Measurements from ENCODE around the gene KIF24. TPM values are rescaled to one million over a fixed set of nuclear protein-coding genes. Genes with fewer than 3 reads are reported as not detected.
"Not testable (repeated sequence)": the region's sequence is repeated elsewhere in the genome, so short reads cannot be mapped to it uniquely, and the experiment has no call there.

Gene KIF24
- total and polyA plus RNA-seq, 8 donors, result 2.4 to 6.8 (median 4.9) TPM

DNA sequence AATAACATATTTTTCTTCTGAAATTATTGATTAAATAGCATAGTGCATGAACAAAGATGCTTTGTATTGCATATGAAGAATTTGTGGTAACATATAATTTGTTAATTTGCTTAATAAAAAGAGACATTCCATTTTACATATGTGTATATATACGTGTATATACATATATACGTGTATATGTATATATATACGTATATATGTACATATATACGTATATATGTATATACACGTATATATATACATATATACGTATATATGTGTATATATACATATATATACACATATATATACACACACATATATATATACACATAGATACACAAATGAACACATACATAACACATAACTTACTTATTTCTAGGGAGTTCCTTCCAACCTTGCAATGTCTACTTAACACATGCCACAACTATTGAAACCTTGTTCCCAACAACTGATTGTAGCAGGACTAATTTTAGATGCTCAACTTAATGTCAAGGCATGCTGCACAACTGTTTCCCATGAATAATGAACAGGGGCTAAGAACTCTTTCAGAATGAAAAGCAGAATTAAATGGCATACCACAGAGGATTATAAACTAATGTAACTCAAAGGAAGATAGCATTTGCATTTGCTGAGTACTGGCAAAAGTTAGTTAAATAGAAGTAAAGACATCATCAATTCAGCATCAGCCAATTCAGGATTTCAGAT is 17.4 kb downstream of the KIF24 start:
- H3K27ac ChIP-seq, result no peak overlapping the region
- no peak for ATAC-seq
- TF ChIP-seq, protein P1, sequence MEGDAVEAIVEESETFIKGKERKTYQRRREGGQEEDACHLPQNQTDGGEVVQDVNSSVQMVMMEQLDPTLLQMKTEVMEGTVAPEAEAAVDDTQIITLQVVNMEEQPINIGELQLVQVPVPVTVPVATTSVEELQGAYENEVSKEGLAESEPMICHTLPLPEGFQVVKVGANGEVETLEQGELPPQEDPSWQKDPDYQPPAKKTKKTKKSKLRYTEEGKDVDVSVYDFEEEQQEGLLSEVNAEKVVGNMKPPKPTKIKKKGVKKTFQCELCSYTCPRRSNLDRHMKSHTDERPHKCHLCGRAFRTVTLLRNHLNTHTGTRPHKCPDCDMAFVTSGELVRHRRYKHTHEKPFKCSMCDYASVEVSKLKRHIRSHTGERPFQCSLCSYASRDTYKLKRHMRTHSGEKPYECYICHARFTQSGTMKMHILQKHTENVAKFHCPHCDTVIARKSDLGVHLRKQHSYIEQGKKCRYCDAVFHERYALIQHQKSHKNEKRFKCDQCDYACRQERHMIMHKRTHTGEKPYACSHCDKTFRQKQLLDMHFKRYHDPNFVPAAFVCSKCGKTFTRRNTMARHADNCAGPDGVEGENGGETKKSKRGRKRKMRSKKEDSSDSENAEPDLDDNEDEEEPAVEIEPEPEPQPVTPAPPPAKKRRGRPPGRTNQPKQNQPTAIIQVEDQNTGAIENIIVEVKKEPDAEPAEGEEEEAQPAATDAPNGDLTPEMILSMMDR (IDR thresholded peaks at IDR 0.05), result no peak
- no peak overlapping the region for H3K4me3 ChIP-seq
- intact Hi-C loops (cut with DNase I), result no loop called here
- DNase-seq, result no peak
- no peaks in the 10 kb centered on the region for H3K9me3 ChIP-seq
- no peaks in the 10 kb centered on the region for H3K36me3 ChIP-seq
- no peaks in the 10 kb centered on the region for H3K27me3 ChIP-seq
- no peaks in the 10 kb centered on the region for H3K4me1 ChIP-seq

DNA sequence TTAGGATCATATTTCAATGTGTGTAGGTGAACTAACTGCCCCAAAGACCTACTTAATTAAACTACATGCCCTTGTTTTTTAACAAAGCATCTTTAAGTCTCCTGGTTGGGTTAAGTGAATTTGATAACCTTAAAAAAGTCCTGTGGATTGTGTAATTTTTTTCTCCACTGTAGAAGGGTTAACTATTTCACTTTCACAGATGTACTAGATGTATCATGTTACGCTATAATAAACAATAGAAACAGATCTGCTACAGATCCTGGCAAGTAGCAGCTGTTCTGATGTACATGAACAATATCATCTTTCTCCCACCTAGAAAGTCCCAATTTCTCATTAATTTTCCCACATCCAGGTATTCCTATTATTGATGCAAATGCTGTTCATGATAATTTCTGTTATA is 18.9 kb downstream of the KIF24 start:
- no peaks in the 10 kb centered on the region for H3K27me3 ChIP-seq
- DNase-seq (no peak), ATAC-seq (no peak)
- no peaks in the 10 kb centered on the region for H3K36me3 ChIP-seq
- no peak overlapping the region for H3K4me3 ChIP-seq
- no peak overlapping the region for H3K27ac ChIP-seq
- H3K9me3 ChIP-seq, result no peaks in the 10 kb centered on the region
- H3K4me1 ChIP-seq, result no peaks in the 10 kb centered on the region
- intact Hi-C loops (cut with DNase I), result no loop called here
- TF ChIP-seq, protein P1 (IDR thresholded peaks at IDR 0.05), result no peak

DNA sequence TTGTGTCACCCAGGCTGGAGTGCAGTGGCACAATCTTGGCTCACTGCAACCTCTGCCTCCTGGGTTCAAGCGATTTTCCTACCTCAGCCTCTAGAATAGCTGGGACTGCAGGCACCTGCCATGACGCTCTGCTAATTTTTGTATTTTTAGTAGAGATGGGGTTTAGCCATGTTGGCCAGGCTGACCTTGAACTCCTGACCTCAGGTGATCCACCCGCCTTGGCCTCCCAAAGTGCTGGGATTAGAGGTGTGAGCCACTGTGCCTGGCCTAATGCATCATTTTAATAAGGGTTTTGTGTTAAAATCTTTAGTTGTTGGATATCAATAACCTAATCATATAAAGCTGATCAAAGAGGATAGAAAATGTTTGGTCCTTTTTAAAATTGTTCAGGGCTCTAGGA is 20.8 kb downstream of the KIF24 start:
- H3K27ac ChIP-seq; H3K4me1 ChIP-seq; H3K4me3 ChIP-seq; DNase-seq; H3K27me3 ChIP-seq; H3K36me3 ChIP-seq; ATAC-seq; H3K9me3 ChIP-seq; intact Hi-C loops (cut with DNase I): not testable (repeated sequence)

DNA sequence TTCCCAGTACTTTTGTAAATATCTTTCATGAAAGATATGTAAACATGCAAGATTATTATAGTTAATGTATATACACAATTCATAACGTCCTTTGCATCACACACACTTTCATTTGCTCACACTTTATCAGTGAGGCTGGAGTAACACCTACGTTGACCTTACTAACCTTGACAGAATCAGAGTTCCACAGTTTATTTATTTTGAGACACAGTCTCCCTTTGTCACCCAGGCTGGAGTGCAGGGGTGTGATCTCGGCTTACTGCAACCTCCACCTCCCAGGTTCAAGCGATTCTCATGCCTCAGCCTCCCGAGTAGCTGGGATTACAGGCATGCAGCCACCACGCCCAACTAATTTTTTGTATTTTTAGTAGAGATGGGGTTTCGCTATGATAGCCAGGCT is 28.0 kb downstream of the KIF24 start:
- intact Hi-C loops (cut with DNase I); ATAC-seq; DNase-seq; H3K9me3 ChIP-seq; H3K36me3 ChIP-seq; H3K4me1 ChIP-seq; H3K27ac ChIP-seq; H3K27me3 ChIP-seq; H3K4me3 ChIP-seq: not testable (repeated sequence)

DNA sequence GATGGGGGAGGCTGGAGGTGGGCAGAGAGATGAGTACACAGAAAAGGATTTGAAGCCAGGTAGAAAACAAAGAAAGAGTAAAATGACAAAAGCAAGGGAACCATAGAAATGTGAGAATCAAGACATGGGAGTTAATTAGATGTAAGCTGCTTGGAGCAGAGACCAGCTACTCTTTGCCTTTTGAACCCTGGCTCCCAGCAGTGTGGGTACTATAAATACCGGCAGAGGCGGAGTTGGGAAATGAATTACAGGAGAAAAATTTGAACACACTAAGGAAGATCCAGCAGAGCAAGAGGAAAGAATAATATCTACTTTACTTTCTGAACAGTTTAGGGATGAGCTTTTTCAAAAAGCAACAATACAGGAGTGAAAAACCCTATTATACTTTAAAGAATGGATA is 36.5 kb downstream of the KIF24 start:
- Histone ChIP-seq H3K27me3 (no peaks in the 10 kb centered on the region), H3K36me3 (no peaks in the 10 kb centered on the region), H3K9me3 (no peaks in the 10 kb centered on the region), H3K27ac (no peak overlapping the region), H3K4me3 (no peak overlapping the region), H3K4me1 (no peaks in the 10 kb centered on the region)
- no peak for ATAC-seq
- no peak for DNase-seq
- intact Hi-C loops (cut with DNase I), result no loop called here
- TF ChIP-seq, protein P1 (IDR thresholded peaks at IDR 0.05), result no peak

DNA sequence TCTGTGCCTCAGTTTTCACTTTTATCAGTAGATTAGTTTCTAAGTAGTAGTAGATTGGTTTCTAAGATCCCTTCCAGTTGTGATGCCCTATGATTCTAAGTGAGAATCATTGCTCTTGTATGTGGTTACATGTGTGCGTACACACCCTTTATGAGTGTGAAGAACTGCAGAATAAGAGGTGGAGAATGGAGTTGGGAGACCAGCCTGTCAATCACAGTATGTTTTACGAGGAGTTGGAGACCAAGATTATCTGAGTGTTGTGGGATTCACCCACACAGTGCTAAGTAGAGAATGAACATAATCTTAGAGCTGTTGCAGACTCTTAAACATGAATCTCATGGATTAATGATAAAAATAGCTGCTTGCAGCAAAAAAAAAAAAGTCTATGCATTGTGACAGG is 37.6 kb downstream of the KIF24 start:
- H3K27ac ChIP-seq, result peak overlapping the region in 1 of 2 donors; percentile 63
- no peaks in the 10 kb centered on the region for H3K9me3 ChIP-seq
- DNase-seq, result no peak
- no peaks in the 10 kb centered on the region for H3K36me3 ChIP-seq
- TF ChIP-seq, protein P1 (IDR thresholded peaks at IDR 0.05), result no peak
- no peaks in the 10 kb centered on the region for H3K4me1 ChIP-seq
- intact Hi-C loops (cut with DNase I), result no loop called here
- ATAC-seq, result no peak
- H3K4me3 ChIP-seq, result no peak overlapping the region
- H3K27me3 ChIP-seq, result no peaks in the 10 kb centered on the region

Data from left lung (tissue), 10 donors.